GM23248 (cell line): ENCODE data around the gene ARID1B. TPM values are rescaled to one million over a fixed set of nuclear protein-coding genes. Genes with fewer than 3 reads are reported as not detected.

Source experiments
- DNase-seq: peaks from one replicate; pipeline ENCODE4 v3.0.0-alpha.2; 2015
- H2AFZ ChIP-seq: fragments of 200-600 bp; sonication (generic); 2 replicates; pipeline ENCODE4 v1.6.1; 2016; ENCODE audit warnings: antibody characterized with exemption
- H3F3A ChIP-seq: fragments of 200-600 bp; sonication (generic); 2 replicates; pipeline ENCODE4 v1.6.1; 2016; ENCODE audit warnings: mild to moderate bottlenecking, antibody characterized with exemption, mixed run types; ENCODE audit not compliant: insufficient read depth
- H3K27ac ChIP-seq: fragments of 200-600 bp; sonication (generic); 2 replicates; pipeline ENCODE4 v1.5.1; 2016; ENCODE audit warnings: mild to moderate bottlenecking
- H3K27me3 ChIP-seq: fragments of 200-600 bp; sonication (generic); replicated peaks from 2 replicates; pipeline ENCODE4 v1.6.1; 2016; ENCODE audit warnings: mild to moderate bottlenecking; ENCODE audit not compliant: insufficient read depth
- H3K36me3 ChIP-seq: fragments of 200-600 bp; sonication (generic); 2 replicates; pipeline ENCODE4 v1.6.1; 2016; ENCODE audit warnings: low read depth, mild to moderate bottlenecking
- H3K4me1 ChIP-seq: fragments of 200-600 bp; sonication (generic); 2 replicates; pipeline ENCODE4 v1.6.1; 2016; ENCODE audit warnings: mild to moderate bottlenecking; ENCODE audit not compliant: insufficient read depth
- H3K4me2 ChIP-seq: fragments of 200-600 bp; sonication (generic); one replicate; pipeline ENCODE4 v1.6.1; 2016; ENCODE audit warnings: mild to moderate bottlenecking; ENCODE audit not compliant: unreplicated experiment
- H3K4me3 ChIP-seq: fragments of 200-600 bp; sonication (generic); 2 replicates; pipeline ENCODE4 v1.5.1; 2016; ENCODE audit warnings: mild to moderate bottlenecking
- H3K79me2 ChIP-seq: fragments of 200-600 bp; sonication (generic); 2 replicates; pipeline ENCODE4 v1.6.1; 2016; ENCODE audit warnings: mild to moderate bottlenecking; ENCODE audit not compliant: insufficient read depth
- H3K9ac ChIP-seq: fragments of 200-600 bp; sonication (generic); 2 replicates; pipeline ENCODE4 v1.6.1; 2016; ENCODE audit warnings: mild to moderate bottlenecking
- H3K9me2 ChIP-seq: fragments of 200-600 bp; sonication (generic); 2 replicates; pipeline ENCODE4 v1.6.1; 2016; ENCODE audit warnings: mixed run types, mild to moderate bottlenecking, moderate library complexity; ENCODE audit not compliant: insufficient read depth
- H3K9me3 ChIP-seq: fragments of 200-600 bp; sonication (generic); one replicate; pipeline ENCODE4 v1.6.1; 2017; ENCODE audit warnings: low read depth
- H4K20me1 ChIP-seq: fragments of 200-600 bp; sonication (generic); 2 replicates; pipeline ENCODE4 v1.6.0; 2016; ENCODE audit not compliant: insufficient read depth
- EZH2 ChIP-seq: fragments of 200-600 bp; sonication (generic); IDR thresholded peaks from 2 replicates; pipeline ENCODE4 v1.6.1; 2018; ENCODE audit warnings: antibody characterized with exemption, mild to moderate bottlenecking; ENCODE audit not compliant: insufficient read depth, poor library complexity, severe bottlenecking
- EZH2phosphoT487 ChIP-seq: fragments of 200-600 bp; sonication (generic); IDR thresholded peaks from 2 replicates; pipeline ENCODE4 v1.6.1; 2018; ENCODE audit warnings: antibody characterized with exemption, moderate library complexity, mild to moderate bottlenecking, low read depth; ENCODE audit not compliant: insufficient read depth
- WGBS, 2 experiments: methylation state at CpG; one replicate each; pipeline ENCODE4 v1.1.6; 2015 to 2017; ENCODE audit warnings: low lambda C conversion rate in 2 of 2, low coverage in 1 of 2; ENCODE audit errors: missing lambda C conversion rate in 2 of 2; 5-methylcytosine and 5-hydroxymethylcytosine counted together
- in situ Hi-C: fragments of 300-500 bp; cut with MboI; formaldehyde crosslinking; loops from 2 replicates; pipeline ENCODE4 v1.15.0; 2020
- polyA plus RNA-seq: library from polyadenylated mRNA; unstranded; fragments of >200 nt; fragmentation: Nextera tagmentation; extraction: Ambion mirVana; gene quantifications from 2 replicates; pipeline ENCODE4 v1.2.1, GENCODE V29; 2016
- total RNA-seq: library from RNA; depleted of rRNA; stranded (reverse); fragments of >200 nt; shearing (Covaris generic); gene quantifications from 2 replicates; pipeline ENCODE4 v1.2.3, GENCODE V29; 2014

ARID1B gene
- total and polyA plus RNA-seq, 2 experiments from 2014 or later = 19.3 to 21.2 TPM

GRCh38 chr6:156899071-156899470 is 121.9 kb downstream of the ARID1B start:
- H2AFZ ChIP-seq = no peak overlapping the region
- no peaks in the 10 kb centered on the region for H3K9me2 ChIP-seq
- H4K20me1 ChIP-seq = no peaks in the 10 kb centered on the region; the same call in 1 of the 2 replicates
- no peaks in the 10 kb centered on the region for H3K9me3 ChIP-seq
- H3K27me3 ChIP-seq = no peaks in the 10 kb centered on the region
- TF ChIP-seq EZH2phosphoT487 (no peak), EZH2 (no peak)
- peaks cover 96% of the 10 kb centered on the region for H3K79me2 ChIP-seq
- H3F3A ChIP-seq = no peaks in the 10 kb centered on the region
- in situ Hi-C loops = no loop called here
- no peak overlapping the region for H3K4me3 ChIP-seq
- H3K9ac ChIP-seq = no peak overlapping the region
- H3K27ac ChIP-seq = no peak overlapping the region
- DNase-seq = no peak
- no peaks in the 10 kb centered on the region; the same call in 1 of the 2 replicates for H3K36me3 ChIP-seq
- WGBS, 2 experiments = 97 to 98% methylated on average over 4 of the region's 4 CpGs
- H3K4me2 ChIP-seq = no peak overlapping the region
- H3K4me1 ChIP-seq = no peaks in the 10 kb centered on the region

- Histone ChIP-seq H4K20me1 (no peaks in the 10 kb centered on the region; the same call in 1 of the 2 replicates), H3K27me3 (no peaks in the 10 kb centered on the region), H3K9ac (no peak overlapping the region), H2AFZ (no peak overlapping the region), H3K36me3 (no peaks in the 10 kb centered on the region; the same call in 1 of the 2 replicates), H3K27ac (no peak overlapping the region), H3K4me3 (no peak overlapping the region), H3K79me2 (peaks cover 96% of the 10 kb centered on the region), H3F3A (no peaks in the 10 kb centered on the region), H3K4me2 (no peak overlapping the region), H3K4me1 (no peaks in the 10 kb centered on the region), H3K9me2 (no peaks in the 10 kb centered on the region), H3K9me3 (no peaks in the 10 kb centered on the region)
- DNase-seq = no peak
- TF ChIP-seq EZH2phosphoT487 (no peak), EZH2 (no peak)
- in situ Hi-C loops = no loop called here
- 96% methylated on average over 8 of the region's 8 CpGs for WGBS, 2 experiments
Measured at GRCh38 chr6:156899532-156900135, 122.5 kb downstream of the ARID1B start.

- in situ Hi-C loops = no loop called here
- H2AFZ ChIP-seq = no peak overlapping the region
- peaks cover 94% of the 10 kb centered on the region for H3K79me2 ChIP-seq
- no peaks in the 10 kb centered on the region; the same call in 1 of the 2 replicates for H4K20me1 ChIP-seq
- H3F3A ChIP-seq = no peaks in the 10 kb centered on the region
- H3K27me3 ChIP-seq = no peaks in the 10 kb centered on the region
- no peaks in the 10 kb centered on the region for H3K9me3 ChIP-seq
- no peak overlapping the region for H3K4me3 ChIP-seq
- TF ChIP-seq EZH2phosphoT487 = no peak
- TF ChIP-seq EZH2 = no peak
- H3K4me2 ChIP-seq = no peak overlapping the region
- no peaks in the 10 kb centered on the region; the same call in 1 of the 2 replicates for H3K36me3 ChIP-seq
- H3K4me1 ChIP-seq = no peaks in the 10 kb centered on the region
- no peak overlapping the region for H3K27ac ChIP-seq
- no peak for DNase-seq
- no peak overlapping the region for H3K9ac ChIP-seq
- H3K9me2 ChIP-seq = no peaks in the 10 kb centered on the region
Measured at GRCh38 chr6:156900292-156900691, 123.1 kb downstream of the ARID1B start.

DNA sequence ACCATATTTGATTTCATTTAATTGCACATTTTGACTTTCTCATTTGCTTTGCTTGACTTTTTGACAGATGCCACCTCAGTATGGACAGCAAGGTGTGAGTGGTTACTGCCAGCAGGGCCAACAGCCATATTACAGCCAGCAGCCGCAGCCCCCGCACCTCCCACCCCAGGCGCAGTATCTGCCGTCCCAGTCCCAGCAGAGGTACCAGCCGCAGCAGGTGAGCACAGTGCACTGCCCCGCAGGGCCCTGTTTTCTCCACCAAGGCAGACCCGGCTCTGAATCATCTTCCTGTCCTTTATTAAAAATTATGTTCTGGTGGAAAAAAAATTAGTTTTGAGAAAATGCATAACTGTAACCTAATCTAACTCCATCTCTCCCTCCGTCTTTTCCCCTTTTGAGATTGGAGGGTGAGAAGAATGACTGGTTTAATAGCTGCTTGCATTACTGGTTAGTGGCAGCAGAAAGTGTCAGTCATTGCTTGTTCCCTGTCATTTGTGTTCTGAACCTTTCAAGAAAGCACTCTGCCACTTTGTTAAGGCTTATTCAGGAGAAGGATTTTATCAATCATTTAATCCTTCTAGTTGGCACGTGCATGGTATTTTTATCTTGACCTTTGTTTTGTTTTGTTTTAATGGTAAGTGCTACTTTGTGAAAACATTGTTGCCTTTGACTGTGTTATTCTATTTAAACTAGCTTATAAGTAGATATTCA is 124.3 kb downstream of the ARID1B start:
- Histone ChIP-seq H3K4me2 (no peak overlapping the region), H3K27me3 (no peaks in the 10 kb centered on the region), H3K4me3 (no peak overlapping the region), H3K36me3 (no peaks in the 10 kb centered on the region; the same call in 1 of the 2 replicates), H4K20me1 (no peaks in the 10 kb centered on the region; the same call in 1 of the 2 replicates), H3K9me2 (no peaks in the 10 kb centered on the region), H3K79me2 (peaks cover 91% of the 10 kb centered on the region), H3K27ac (no peak overlapping the region), H3K4me1 (no peaks in the 10 kb centered on the region), H3K9me3 (no peaks in the 10 kb centered on the region), H3F3A (no peaks in the 10 kb centered on the region), H3K9ac (no peak overlapping the region), H2AFZ (no peak overlapping the region)
- in situ Hi-C loops = no loop called here
- WGBS, 2 experiments = 95 to 96% methylated on average over 9 of the region's 9 CpGs
- TF ChIP-seq EZH2phosphoT487 (no peak), EZH2 (no peak)
- DNase-seq = no peak
